CD8-positive, alpha-beta memory T cell (primary cell): ENCODE data around the gene HTR1B. TPM values are rescaled to one million over a fixed set of nuclear protein-coding genes. Genes with fewer than 3 reads are reported as not detected.

Source experiments
- CTCF ChIA-PET: fragments of 350-600 bp; sonication (Branson Sonifier 250); formaldehyde crosslinking; loops from one replicate; lab custom pipeline; 2021; ENCODE audit warnings: antibody characterized with exemption; lab: Charles Lee
- POLR2A ChIA-PET: fragments of 350-600 bp; sonication (Branson Sonifier 250); formaldehyde crosslinking; loops from one replicate; lab custom pipeline; 2021; ENCODE audit warnings: antibody characterized with exemption; lab: Charles Lee
- DNase-seq, 5 donors: peaks; one replicate each; pipeline versions ENCODE4 v3.0.0 to v3.0.0-alpha.2; 2020 to 2022; ENCODE audit warnings: mixed read lengths in 1 of 5
- H3K27ac ChIP-seq: one replicate; pipeline ENCODE4 v1.7.0; 2013; ENCODE audit warnings: low read depth, mild to moderate bottlenecking, low read length, moderate library complexity
- H3K27me3 ChIP-seq: 2 replicates; pipeline ENCODE4 v1.7.0; 2013; ENCODE audit warnings: low read length, mild to moderate bottlenecking; ENCODE audit not compliant: insufficient read depth, poor library complexity, severe bottlenecking
- H3K36me3 ChIP-seq: 2 replicates; pipeline ENCODE4 v1.7.0; 2013; ENCODE audit warnings: mild to moderate bottlenecking, low read length, moderate library complexity; ENCODE audit not compliant: insufficient read depth
- H3K4me1 ChIP-seq: 2 replicates; pipeline ENCODE4 v1.7.0; 2013; ENCODE audit warnings: mild to moderate bottlenecking, low read length, moderate library complexity; ENCODE audit not compliant: insufficient read depth
- H3K4me3 ChIP-seq: 2 replicates; pipeline ENCODE4 v1.7.0; 2013; ENCODE audit warnings: mild to moderate bottlenecking, low read length
- H3K9me3 ChIP-seq: 2 replicates; pipeline ENCODE4 v1.7.0; 2013; ENCODE audit warnings: mild to moderate bottlenecking, low read length
- H3K27ac Mint-ChIP-seq, 8 donors: one replicate each; pipeline ENCODE4 v1.8.0; 2020 to 2021; ENCODE audit warnings: mixed read lengths in 8 of 8, mild to moderate bottlenecking in 6 of 8, inconsistent platforms in 3 of 8, moderate library complexity in 3 of 8
- H3K27me3 Mint-ChIP-seq, 2 donors: one replicate each; pipeline ENCODE4 v1.8.0; 2020 to 2021; ENCODE audit warnings: mixed read lengths in 2 of 2, mild to moderate bottlenecking in 1 of 2, moderate library complexity in 1 of 2
- H3K36me3 Mint-ChIP-seq, 3 donors: one replicate each; pipeline ENCODE4 v1.8.0; 2020 to 2021; ENCODE audit warnings: mixed read lengths in 3 of 3, inconsistent platforms in 1 of 3, mild to moderate bottlenecking in 1 of 3
- H3K4me1 Mint-ChIP-seq, 3 donors: one replicate each; pipeline ENCODE4 v1.8.0; 2020 to 2021; ENCODE audit warnings: mixed read lengths in 3 of 3, inconsistent platforms in 1 of 3, mild to moderate bottlenecking in 1 of 3
- H3K4me3 Mint-ChIP-seq, 7 donors: one replicate each; pipeline ENCODE4 v1.8.0; 2020 to 2021; ENCODE audit warnings: mixed read lengths in 7 of 7, mild to moderate bottlenecking in 6 of 7, moderate library complexity in 4 of 7, inconsistent platforms in 2 of 7
- H3K9me3 Mint-ChIP-seq, 5 donors: one replicate each; pipeline ENCODE4 v1.8.0; 2020 to 2022; ENCODE audit warnings: mixed read lengths in 5 of 5, mild to moderate bottlenecking in 3 of 5, moderate library complexity in 2 of 5, inconsistent platforms in 1 of 5
- polyA plus RNA-seq: library from polyadenylated mRNA; unstranded; fragments of 300-500 nt; fragmentation: Illumina TruSeq; gene quantifications from one replicate; pipeline ENCODE4 v1.2.3, GENCODE V29; 2021
- total RNA-seq, 2 experiments: library from RNA; stranded (reverse); gene quantifications; one replicate each; pipeline ENCODE4 v1.2.3, GENCODE V29; 2021

Gene HTR1B
- total and polyA plus RNA-seq, 3 experiments from 2014 or later: not detected

DNA sequence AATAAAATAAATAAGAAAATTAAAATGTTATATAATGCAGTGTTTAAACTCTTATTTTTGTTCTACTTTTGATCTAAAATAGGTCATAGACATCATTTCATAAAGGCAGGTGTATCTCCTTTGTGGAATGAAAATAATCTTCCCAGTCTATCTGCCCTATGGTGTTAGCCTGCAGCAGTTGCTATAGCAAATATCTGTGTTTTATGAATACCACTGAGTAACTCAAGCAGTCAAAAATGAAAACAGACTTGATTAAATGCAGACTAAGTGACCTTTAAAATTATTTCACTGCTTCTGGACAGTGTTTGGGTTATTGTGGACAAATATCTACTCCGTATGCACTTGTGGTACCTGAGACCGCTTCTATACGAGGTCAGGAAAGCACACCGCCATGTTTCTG lies 11.8 kb downstream of the HTR1B start:
- no peaks in the 10 kb centered on the region for H3K9me3 ChIP-seq
- H3K36me3 Mint-ChIP-seq: no peaks in the 10 kb centered on the region
- H3K4me1 Mint-ChIP-seq: no peaks in the 10 kb centered on the region
- H3K9me3 Mint-ChIP-seq: no peaks in the 10 kb centered on the region
- ChIA-PET CTCF (no interaction called here), POLR2A (no interaction called here)
- no peak overlapping the region for H3K27ac Mint-ChIP-seq
- H3K27ac ChIP-seq: no peak overlapping the region
- no peak overlapping the region for H3K4me3 Mint-ChIP-seq
- DNase-seq: no peak
- peaks cover 0 to 1% of the 10 kb centered on the region in 2 donors for H3K27me3 Mint-ChIP-seq
- H3K4me1 ChIP-seq: no peaks in the 10 kb centered on the region
- no peaks in the 10 kb centered on the region for H3K36me3 ChIP-seq
- H3K27me3 ChIP-seq: no peaks in the 10 kb centered on the region
- no peak overlapping the region for H3K4me3 ChIP-seq

DNA sequence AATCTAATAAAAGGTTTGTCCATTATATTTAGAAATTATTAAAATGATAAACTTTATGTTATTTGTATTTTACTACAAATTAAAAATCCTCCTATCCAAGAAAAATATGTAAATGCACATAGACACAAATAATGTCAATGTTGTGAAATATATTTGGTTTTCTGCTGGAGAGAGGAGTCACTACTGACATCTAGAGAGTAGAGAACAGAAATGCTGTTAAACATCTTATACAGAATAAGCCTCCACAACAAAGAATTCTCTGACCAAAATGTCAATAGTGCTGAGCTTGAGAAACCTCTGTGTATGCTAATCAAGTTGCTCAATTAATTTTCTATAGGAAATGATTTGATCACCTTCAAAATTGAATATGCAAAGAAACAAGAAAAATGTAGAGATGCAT lies 12.4 kb downstream of the HTR1B start:
- Mint-ChIP-seq H3K27ac (no peak overlapping the region), H3K4me1 (no peaks in the 10 kb centered on the region), H3K27me3 (peaks cover 0 to 1% of the 10 kb centered on the region in 2 donors), H3K9me3 (no peaks in the 10 kb centered on the region), H3K4me3 (no peak overlapping the region), H3K36me3 (no peaks in the 10 kb centered on the region)
- ChIA-PET POLR2A (no interaction called here), CTCF (no interaction called here)
- Histone ChIP-seq H3K27me3 (no peaks in the 10 kb centered on the region), H3K4me3 (no peak overlapping the region), H3K27ac (no peak overlapping the region), H3K9me3 (no peaks in the 10 kb centered on the region), H3K4me1 (no peaks in the 10 kb centered on the region), H3K36me3 (no peaks in the 10 kb centered on the region)
- no peak for DNase-seq

DNA sequence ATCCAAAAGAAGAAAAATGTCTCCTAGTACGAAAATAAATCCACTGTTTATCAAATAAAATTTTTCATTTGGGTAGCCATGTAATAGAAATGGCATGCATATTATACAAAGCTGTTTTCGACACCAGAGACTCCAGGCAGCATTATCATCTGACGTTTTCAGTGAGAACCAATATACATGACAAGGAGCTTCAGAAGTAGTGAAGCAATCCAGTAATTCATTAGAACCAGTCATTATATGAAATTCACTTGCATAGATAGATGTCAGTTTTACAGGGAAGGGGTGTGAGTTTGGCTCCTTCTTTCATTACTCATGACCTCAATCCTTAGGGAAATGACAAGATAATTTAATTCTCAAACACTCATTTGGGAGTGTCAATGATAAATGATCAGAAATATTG lies 14.7 kb downstream of the HTR1B start:
- H3K36me3 Mint-ChIP-seq: no peaks in the 10 kb centered on the region
- Histone ChIP-seq H3K27ac (no peak overlapping the region), H3K4me3 (no peak overlapping the region), H3K4me1 (no peaks in the 10 kb centered on the region), H3K36me3 (no peaks in the 10 kb centered on the region), H3K27me3 (no peaks in the 10 kb centered on the region), H3K9me3 (no peaks in the 10 kb centered on the region)
- POLR2A ChIA-PET: no interaction called here
- DNase-seq: no peak
- peaks cover 0 to 1% of the 10 kb centered on the region in 2 donors for H3K27me3 Mint-ChIP-seq
- CTCF ChIA-PET: no interaction called here
- H3K4me1 Mint-ChIP-seq: no peaks in the 10 kb centered on the region
- H3K9me3 Mint-ChIP-seq: no peaks in the 10 kb centered on the region
- no peak overlapping the region for H3K27ac Mint-ChIP-seq
- no peak overlapping the region for H3K4me3 Mint-ChIP-seq

DNA sequence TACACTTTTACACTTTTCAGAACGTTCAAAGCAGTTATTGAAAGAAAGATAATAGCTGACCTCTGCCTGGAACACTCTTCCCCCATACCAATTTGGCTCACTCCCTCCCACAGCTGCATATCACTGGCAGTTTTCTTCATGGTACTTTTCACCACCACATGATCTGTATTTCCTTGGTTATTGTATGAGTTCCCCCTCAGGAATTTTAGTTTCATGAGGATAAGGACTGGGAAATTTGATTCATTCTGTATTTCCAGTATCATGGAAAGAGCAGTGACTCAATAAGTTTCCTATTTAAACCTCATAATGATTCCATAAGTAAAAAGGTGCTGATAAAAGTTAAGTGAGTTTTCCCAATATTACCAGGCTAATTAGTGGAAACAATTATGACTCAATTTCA lies 16.0 kb downstream of the HTR1B start:
- Mint-ChIP-seq H3K9me3 (no peaks in the 10 kb centered on the region), H3K4me3 (no peak overlapping the region), H3K36me3 (no peaks in the 10 kb centered on the region), H3K27ac (no peak overlapping the region), H3K4me1 (no peaks in the 10 kb centered on the region), H3K27me3 (peaks cover 0 to 1% of the 10 kb centered on the region in 2 donors)
- ChIA-PET CTCF (no interaction called here), POLR2A (no interaction called here)
- H3K4me3 ChIP-seq: no peak overlapping the region
- no peak overlapping the region for H3K27ac ChIP-seq
- H3K36me3 ChIP-seq: no peaks in the 10 kb centered on the region
- no peaks in the 10 kb centered on the region for H3K9me3 ChIP-seq
- H3K27me3 ChIP-seq: no peaks in the 10 kb centered on the region
- no peaks in the 10 kb centered on the region for H3K4me1 ChIP-seq
- DNase-seq: no peak

DNA sequence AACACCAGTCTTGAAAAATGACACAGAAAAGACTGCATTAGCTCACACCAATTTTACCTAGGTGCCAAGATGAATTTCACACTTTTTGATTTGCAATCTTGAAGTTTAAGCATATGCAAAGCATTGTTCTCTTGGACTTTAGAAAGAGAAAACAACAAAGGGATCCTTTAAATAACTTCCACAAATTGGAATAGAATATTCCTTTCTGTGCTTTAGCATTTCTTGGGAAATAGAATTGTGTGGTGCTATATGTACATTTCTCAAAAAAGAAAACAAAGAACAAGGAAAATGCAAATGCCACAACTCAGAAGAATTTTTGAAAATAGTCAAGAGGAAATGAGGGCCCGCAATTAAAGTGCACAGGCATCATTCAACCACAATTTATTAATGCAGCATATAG lies 17.0 kb downstream of the HTR1B start:
- H3K36me3 ChIP-seq: no peaks in the 10 kb centered on the region
- Mint-ChIP-seq H3K4me3 (no peak overlapping the region), H3K27me3 (peaks cover 0 to 1% of the 10 kb centered on the region in 2 donors), H3K9me3 (peaks cover 0 to 2% (median under 1%) of the 10 kb centered on the region in 5 donors), H3K27ac (no peak overlapping the region), H3K36me3 (no peaks in the 10 kb centered on the region), H3K4me1 (no peaks in the 10 kb centered on the region)
- POLR2A ChIA-PET: no interaction called here
- DNase-seq: no peak
- H3K9me3 ChIP-seq: no peaks in the 10 kb centered on the region
- no peaks in the 10 kb centered on the region for H3K27me3 ChIP-seq
- H3K27ac ChIP-seq: no peak overlapping the region
- no peak overlapping the region for H3K4me3 ChIP-seq
- CTCF ChIA-PET: no interaction called here
- no peaks in the 10 kb centered on the region for H3K4me1 ChIP-seq

DNA sequence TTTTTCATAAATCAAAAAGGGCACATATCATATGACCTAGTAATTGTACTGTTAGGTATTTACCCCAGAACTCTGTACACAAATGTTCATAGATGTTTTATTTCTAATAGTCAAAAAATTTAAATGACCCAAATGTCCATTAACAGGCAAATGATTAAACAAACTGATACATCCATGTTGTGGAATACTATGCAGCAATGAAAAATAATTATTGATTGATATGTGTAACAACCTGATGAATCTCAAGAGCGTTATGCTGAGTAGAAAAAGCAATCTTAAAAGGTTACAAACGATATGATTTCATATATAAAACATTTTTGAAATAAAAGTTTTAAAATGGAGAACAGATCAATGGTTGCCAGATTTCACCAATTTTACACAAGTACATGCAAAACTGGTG lies 18.1 kb downstream of the HTR1B start:
- no peak overlapping the region for H3K4me3 Mint-ChIP-seq
- peaks cover 0 to 1% of the 10 kb centered on the region in 2 donors for H3K27me3 Mint-ChIP-seq
- ChIA-PET CTCF (no interaction called here), POLR2A (no interaction called here)
- no peak for DNase-seq
- no peak overlapping the region for H3K4me3 ChIP-seq
- no peaks in the 10 kb centered on the region for H3K9me3 ChIP-seq
- H3K36me3 Mint-ChIP-seq: no peaks in the 10 kb centered on the region
- H3K4me1 ChIP-seq: no peaks in the 10 kb centered on the region
- H3K27me3 ChIP-seq: no peaks in the 10 kb centered on the region
- H3K4me1 Mint-ChIP-seq: no peaks in the 10 kb centered on the region
- no peak overlapping the region for H3K27ac Mint-ChIP-seq
- H3K36me3 ChIP-seq: no peaks in the 10 kb centered on the region
- peaks cover 0 to 4% (median 2%) of the 10 kb centered on the region in 5 donors for H3K9me3 Mint-ChIP-seq
- no peak overlapping the region for H3K27ac ChIP-seq

DNA sequence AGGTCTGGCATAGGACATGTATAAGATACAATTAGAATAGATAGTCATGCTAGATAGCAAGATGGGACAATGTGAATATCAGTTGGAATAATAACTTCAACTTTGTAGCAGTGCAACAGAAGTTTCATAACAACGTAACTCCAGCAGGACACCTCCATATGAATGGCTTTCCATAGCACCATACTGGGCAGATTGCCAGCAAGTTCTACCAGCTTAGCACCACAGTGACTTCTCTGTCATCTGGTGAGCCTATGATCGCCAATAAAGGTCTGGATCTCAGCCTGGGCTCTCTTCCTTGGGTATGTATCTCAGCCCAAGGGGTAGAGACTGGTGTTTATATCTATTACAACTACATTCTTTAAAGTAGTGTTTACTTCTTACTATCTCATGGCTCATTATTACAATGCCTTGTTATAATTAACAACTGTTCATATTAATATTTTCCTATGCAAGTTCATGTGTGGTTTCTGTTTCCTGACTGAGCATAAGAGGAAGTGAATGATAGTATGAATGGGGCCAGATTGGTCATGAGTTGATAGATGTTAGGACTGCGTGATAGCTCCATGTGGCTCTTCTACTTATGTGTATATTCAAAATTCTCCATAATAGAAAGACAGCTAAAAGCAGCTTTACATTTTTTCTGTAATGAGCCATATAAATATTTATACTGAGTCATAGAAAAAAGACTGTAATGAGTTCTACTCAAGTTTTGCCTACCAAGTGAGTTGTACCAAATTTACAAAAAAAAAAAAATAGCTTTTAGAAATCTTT lies 22.9 kb downstream of the HTR1B start:
- DNase-seq: no peak

DNA sequence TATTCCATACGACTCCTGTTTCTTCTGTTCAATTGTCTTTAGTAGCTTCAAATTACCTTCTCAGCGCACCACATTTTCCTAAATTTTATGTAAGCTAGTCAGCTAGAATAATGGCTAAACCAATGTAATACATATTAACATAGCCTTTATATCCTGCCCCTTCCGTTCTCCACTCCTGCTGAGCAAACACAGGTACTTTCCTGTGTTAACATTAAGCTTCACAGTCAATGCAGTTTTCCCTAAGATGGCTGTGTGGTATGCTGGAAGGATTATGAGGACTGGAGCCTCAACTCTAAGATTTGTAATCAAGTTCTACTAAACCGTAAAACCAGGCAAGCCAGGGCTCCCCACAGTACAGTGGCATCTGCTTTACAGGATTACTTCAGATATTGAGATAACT lies 29.4 kb downstream of the HTR1B start:
- H3K27ac Mint-ChIP-seq: no peak overlapping the region
- peaks cover 0 to 4% (median 4%) of the 10 kb centered on the region in 5 donors for H3K9me3 Mint-ChIP-seq
- CTCF ChIA-PET: no interaction called here
- DNase-seq: no peak
- no peaks in the 10 kb centered on the region for H3K4me1 ChIP-seq
- H3K36me3 ChIP-seq: no peaks in the 10 kb centered on the region
- no peak overlapping the region for H3K27ac ChIP-seq
- H3K4me3 ChIP-seq: no peak overlapping the region
- H3K9me3 ChIP-seq: no peaks in the 10 kb centered on the region
- H3K4me3 Mint-ChIP-seq: no peak overlapping the region
- no peaks in the 10 kb centered on the region for H3K27me3 ChIP-seq
- no peaks in the 10 kb centered on the region for H3K27me3 Mint-ChIP-seq
- no peaks in the 10 kb centered on the region for H3K36me3 Mint-ChIP-seq
- H3K4me1 Mint-ChIP-seq: no peaks in the 10 kb centered on the region
- POLR2A ChIA-PET: no interaction called here

More for the DNA sequence above, 22.9 kb downstream of the HTR1B start:
- Histone ChIP-seq H3K4me1 (no peaks in the 10 kb centered on the region), H3K27ac (no peak overlapping the region), H3K4me3 (no peak overlapping the region), H3K9me3 (no peaks in the 10 kb centered on the region), H3K36me3 (no peaks in the 10 kb centered on the region), H3K27me3 (no peaks in the 10 kb centered on the region)
- no peak overlapping the region for H3K27ac Mint-ChIP-seq
- H3K27me3 Mint-ChIP-seq: no peaks in the 10 kb centered on the region
- H3K4me1 Mint-ChIP-seq: no peaks in the 10 kb centered on the region
- H3K9me3 Mint-ChIP-seq: peaks cover 0 to 5% (median 2%) of the 10 kb centered on the region in 5 donors
- ChIA-PET POLR2A (no interaction called here), CTCF (no interaction called here)
- H3K4me3 Mint-ChIP-seq: no peak overlapping the region
- H3K36me3 Mint-ChIP-seq: no peaks in the 10 kb centered on the region
